Measurements from ENCODE around the gene PPP1R16B.

Gene PPP1R16B

DNA sequence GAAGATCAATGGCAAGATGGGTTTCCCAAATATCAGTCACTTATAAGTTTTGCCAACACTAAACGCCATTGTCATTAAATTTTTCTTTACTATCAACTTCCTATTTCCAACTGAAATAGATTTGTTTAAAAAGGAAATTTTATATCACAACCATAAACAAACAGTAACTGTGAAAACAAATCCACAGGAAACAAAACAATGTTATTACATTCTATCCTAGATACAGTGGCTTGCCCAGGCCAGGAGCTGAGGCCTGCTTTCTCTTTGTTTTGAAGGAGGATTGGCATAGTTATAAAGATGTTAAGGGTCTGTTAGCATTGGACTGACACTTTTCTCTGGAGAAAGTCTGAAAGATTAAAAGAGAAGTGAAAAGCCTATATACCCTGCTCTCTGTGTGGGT, 24.9 kb downstream of the PPP1R16B start:
- Histone ChIP-seq H3K4me1 (ENCODE audit: control insufficient read depth, low read length) (peaks cover 31% of the 10 kb centered on the region), H3K4me2 (ENCODE audit: low read length) (no peak overlapping the region), H3K4me3 (ENCODE audit: low read length) (no peak overlapping the region), H4K20me1 (ENCODE audit: control insufficient read depth, insufficient read depth, low read depth, low read length) (peaks cover 8% of the 10 kb centered on the region; the same call in 1 of the 2 replicates), H3F3A (ENCODE audit: control insufficient read depth, insufficient read depth) (peaks cover 7% of the 10 kb centered on the region; the same call in 1 of the 2 replicates), H3K27me3 (ENCODE audit: control insufficient read depth, low read length) (no peaks in the 10 kb centered on the region), H3K79me2 (ENCODE audit: control insufficient read depth, low read length) (peaks cover 91% of the 10 kb centered on the region), H3K9me3 (ENCODE audit: control insufficient read depth, insufficient read depth, low read length) (no peaks in the 10 kb centered on the region), H3K36me3 (ENCODE audit: control insufficient read depth, low read length) (peaks cover 71% of the 10 kb centered on the region), H3K27ac (ENCODE audit: low read depth, low read length) (no peak overlapping the region), H3K9me2 (replicated peaks; ENCODE audit: control insufficient read depth, low read length) (no peaks in the 10 kb centered on the region)
- no peak for TF ChIP-seq EZH2phosphoT487 (IDR thresholded peaks at IDR 0.05; ENCODE audit: borderline replicate concordance, low read length)
- no peak for TF ChIP-seq CTCF (IDR thresholded peaks at IDR 0.05; ENCODE audit: low read depth, low read length, poor library complexity, severe bottlenecking)

GRCh38 chr20:38831049-38831691, 25.7 kb downstream of the PPP1R16B start:
- 0 out of 2 replicates have a peak, but pooled peaks cover 4% of the 10 kb centered on the region for H4K20me1 ChIP-seq (ENCODE audit: control insufficient read depth, insufficient read depth, low read depth, low read length)
- H3K79me2 ChIP-seq (ENCODE audit: control insufficient read depth, low read length) = peaks cover 91% of the 10 kb centered on the region
- TF ChIP-seq CTCF (IDR thresholded peaks at IDR 0.05; ENCODE audit: low read depth, low read length, poor library complexity, severe bottlenecking) (no peak), EZH2phosphoT487 (IDR thresholded peaks at IDR 0.05; ENCODE audit: borderline replicate concordance, low read length) (no peak)
- H3K4me2 ChIP-seq (ENCODE audit: low read length) = no peak overlapping the region
- no peak overlapping the region for H3K27ac ChIP-seq (ENCODE audit: low read depth, low read length)
- H3K9me3 ChIP-seq (ENCODE audit: control insufficient read depth, insufficient read depth, low read length) = no peaks in the 10 kb centered on the region
- H3K9me2 ChIP-seq (replicated peaks; ENCODE audit: control insufficient read depth, low read length) = no peaks in the 10 kb centered on the region
- H3K36me3 ChIP-seq (ENCODE audit: control insufficient read depth, low read length) = peaks cover 70% of the 10 kb centered on the region
- H3K27me3 ChIP-seq (ENCODE audit: control insufficient read depth, low read length) = no peaks in the 10 kb centered on the region
- H3K4me3 ChIP-seq (ENCODE audit: low read length) = no peak overlapping the region
- H3K4me1 ChIP-seq (ENCODE audit: control insufficient read depth, low read length) = peaks cover 27% of the 10 kb centered on the region
- H3F3A ChIP-seq (ENCODE audit: control insufficient read depth, insufficient read depth) = peaks cover 7% of the 10 kb centered on the region; the same call in 1 of the 2 replicates

DNA sequence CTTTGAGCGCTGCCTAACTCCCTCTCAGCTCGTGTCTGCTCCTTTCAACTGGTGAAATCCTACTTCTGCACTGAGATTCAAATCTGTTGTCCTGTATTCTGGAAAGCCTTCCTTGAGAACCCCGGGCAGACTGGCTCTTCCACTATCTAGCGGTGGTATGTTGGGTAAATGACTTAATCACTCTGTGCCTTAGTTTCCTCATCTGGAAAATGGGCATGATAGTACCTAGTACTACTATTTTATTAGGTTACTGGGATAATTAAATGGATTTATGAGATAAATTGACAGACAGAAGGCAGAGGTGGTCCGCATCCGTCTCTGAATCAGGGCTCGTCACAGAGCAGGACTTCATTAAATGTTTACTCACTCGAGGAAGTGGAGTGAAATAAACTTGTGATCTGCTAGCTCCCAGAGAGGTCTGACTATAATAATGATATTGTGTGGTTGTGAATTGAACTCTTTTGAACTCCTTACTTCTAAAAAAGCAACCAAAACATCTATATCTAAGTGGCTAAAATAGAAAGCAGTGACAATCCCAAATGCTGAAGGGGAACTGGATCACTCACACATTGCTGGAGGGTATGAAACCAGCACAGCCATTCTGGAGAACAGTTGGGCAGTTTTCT, 26.6 kb downstream of the PPP1R16B start:
- no peak overlapping the region for H3K4me2 ChIP-seq (ENCODE audit: low read length)
- H3K9me3 ChIP-seq (ENCODE audit: control insufficient read depth, insufficient read depth, low read length) = no peaks in the 10 kb centered on the region
- peaks cover 89% of the 10 kb centered on the region for H3K79me2 ChIP-seq (ENCODE audit: control insufficient read depth, low read length)
- H3F3A ChIP-seq (ENCODE audit: control insufficient read depth, insufficient read depth) = peaks cover 7% of the 10 kb centered on the region; the same call in 1 of the 2 replicates
- 0 out of 2 replicates have a peak, but pooled peaks cover 4% of the 10 kb centered on the region for H4K20me1 ChIP-seq (ENCODE audit: control insufficient read depth, insufficient read depth, low read depth, low read length)
- H3K4me3 ChIP-seq (ENCODE audit: low read length) = no peak overlapping the region
- H3K27me3 ChIP-seq (ENCODE audit: control insufficient read depth, low read length) = no peaks in the 10 kb centered on the region
- H3K36me3 ChIP-seq (ENCODE audit: control insufficient read depth, low read length) = peaks cover 74% of the 10 kb centered on the region
- TF ChIP-seq EZH2phosphoT487 (IDR thresholded peaks at IDR 0.05; ENCODE audit: borderline replicate concordance, low read length) = no peak
- TF ChIP-seq CTCF (IDR thresholded peaks at IDR 0.05; ENCODE audit: low read depth, low read length, poor library complexity, severe bottlenecking) = no peak
- no peaks in the 10 kb centered on the region for H3K9me2 ChIP-seq (replicated peaks; ENCODE audit: control insufficient read depth, low read length)
- no peak overlapping the region for H3K27ac ChIP-seq (ENCODE audit: low read depth, low read length)
- H3K4me1 ChIP-seq (ENCODE audit: control insufficient read depth, low read length) = peaks cover 32% of the 10 kb centered on the region
